GM18519 (cell line): ENCODE measurements around the gene UFD1.

Experiments used
- ATAC-seq: cut with Tn5 transposase; IDR thresholded peaks from one replicate; pipeline ENCODE4 v1.9.1; 2021; ENCODE audit warnings: mild to moderate bottlenecking, moderate library complexity; ENCODE audit not compliant: unreplicated experiment, low FRiP score

Gene UFD1

GRCh38 chr22:19473578-19473977 lies 5.4 kb downstream of the UFD1 start:
- ATAC-seq = no peak

- no peak for ATAC-seq
Measured at GRCh38 chr22:19472233-19472632, 6.8 kb downstream of the UFD1 start.

DNA sequence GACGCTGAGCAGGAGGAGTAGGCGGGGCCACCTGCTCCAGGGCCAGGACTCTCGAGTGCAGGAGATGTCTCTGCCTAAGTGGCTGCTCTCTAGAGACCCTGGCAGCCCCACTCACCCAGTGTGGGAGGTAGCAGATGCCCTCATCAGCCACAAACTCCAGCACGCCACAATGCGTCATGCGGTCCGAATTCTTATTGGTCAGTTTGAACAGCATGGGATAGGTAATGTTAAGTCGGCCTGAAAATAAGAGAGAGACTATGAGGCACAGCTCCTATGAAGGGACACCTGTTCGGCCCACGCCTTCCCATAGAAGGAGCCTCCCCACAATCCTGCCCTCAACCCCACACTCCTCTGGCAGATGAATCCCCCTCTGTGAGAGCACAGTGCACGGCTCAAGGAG lies 7.4 kb downstream of the UFD1 start:
- no peak for ATAC-seq

DNA sequence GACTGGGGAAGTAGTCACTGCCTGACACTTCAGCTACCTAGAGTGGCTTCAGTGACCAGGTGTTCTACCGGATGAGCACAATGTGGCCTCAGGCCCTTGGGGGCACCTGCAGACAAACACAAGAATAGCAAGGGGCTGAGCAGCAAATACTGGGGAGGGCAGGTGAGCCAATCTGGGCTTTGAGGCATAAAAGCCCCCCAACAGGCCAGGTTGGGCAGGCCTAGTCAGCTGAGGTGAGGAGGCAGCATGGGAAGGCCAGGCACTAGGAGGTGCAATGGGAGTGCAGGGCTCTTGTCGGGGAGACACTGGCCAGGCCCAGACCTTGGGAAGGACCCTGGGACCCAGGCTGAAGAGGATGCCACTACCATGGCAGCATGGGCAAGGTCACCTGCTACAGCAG lies 9.0 kb downstream of the UFD1 start:
- no peak for ATAC-seq

DNA sequence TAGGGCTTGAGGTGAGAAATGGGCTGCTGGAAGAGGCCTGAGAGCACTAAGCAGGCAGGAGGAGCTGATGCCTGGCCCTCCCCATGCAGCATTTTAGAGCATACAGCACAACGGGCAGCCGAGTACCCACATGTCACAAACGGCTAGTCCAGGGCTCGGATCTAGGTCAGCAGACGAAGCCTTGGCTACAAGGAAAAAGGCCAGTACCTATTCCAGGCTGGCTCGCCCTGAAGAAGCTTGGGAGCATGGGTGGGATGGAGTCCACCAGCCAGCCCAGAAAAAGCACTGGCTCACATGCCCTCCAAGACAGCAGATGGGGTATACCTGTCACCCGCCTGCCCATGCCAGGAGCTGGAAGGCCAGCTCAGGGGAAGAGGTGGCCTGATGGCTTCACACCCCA lies 9.6 kb downstream of the UFD1 start:
- ATAC-seq = no peak

- no peak for ATAC-seq
Measured at GRCh38 chr22:19467912-19468311, 11.1 kb downstream of the UFD1 start.

DNA sequence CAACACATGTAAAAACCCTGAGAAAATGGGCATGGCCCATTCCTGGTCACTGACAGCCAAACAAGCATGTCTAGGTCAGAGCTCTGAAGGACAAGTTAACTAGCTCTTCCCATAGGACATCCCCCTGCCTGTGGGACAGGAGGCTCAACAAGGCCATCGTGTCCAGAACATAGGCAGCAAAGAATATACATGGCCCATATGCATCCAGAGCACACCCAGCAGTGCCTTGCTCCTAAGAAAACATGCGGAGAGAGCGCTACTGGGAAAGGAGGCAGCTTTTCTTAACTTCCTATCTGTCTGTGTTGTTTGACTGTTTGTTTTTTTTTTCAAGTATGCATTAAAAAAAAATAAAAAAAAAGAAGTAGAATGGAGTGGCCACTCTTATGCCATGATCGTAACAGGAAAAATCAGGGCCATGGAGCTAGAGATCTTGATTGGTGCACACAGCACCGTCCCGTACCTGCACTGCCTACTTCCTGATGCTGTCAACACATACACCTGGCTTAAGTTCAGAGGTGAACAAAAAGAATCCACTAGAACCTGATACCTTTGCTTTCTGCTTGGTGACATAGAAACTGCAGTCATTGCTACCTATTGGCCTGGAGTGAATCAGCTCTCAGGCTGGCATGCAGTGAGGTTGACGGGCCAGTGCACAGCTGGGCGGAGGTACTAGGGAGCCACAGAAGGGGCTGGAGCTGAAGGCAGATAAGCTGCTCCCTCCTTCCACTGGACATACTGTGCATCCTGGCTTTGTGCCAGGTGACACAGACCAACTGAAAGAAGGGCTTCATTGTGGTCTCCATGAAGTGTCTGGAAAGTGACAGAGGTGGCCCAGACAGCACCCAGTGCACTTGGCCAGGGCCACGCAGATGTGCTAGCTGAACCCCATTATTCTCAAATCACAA lies 11.9 kb downstream of the UFD1 start:
- no peak for ATAC-seq

DNA sequence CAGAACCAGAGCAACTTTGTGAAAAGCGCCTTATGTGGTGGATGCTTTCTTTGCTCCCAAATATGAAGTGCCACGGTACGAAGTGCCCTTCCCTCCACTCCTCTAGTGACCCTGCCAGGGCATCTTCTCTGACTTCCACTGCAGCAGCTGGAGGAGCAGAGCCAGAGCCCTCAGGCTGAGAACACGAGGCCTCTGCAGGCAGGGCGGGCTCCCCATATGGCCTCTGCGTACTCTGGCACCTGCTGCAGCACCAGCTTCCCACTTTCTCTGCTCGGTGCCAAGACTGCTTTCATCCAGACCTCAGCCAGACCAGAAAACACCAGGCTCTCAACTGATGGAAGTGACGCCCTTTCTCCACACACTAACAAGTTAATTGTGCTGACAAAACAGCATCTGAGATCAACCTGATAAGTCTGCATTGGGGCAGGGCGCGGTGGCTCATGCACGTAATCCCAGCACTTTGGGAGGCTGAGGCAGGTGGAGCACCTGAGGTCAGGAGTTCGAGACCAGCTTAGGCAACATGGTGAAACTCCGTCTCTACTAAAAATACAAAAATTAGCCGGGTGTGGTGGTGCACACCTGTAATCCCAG lies 12.8 kb downstream of the UFD1 start:
- ATAC-seq = no peak

GRCh38 chr22:19464975-19465374 lies 14.0 kb downstream of the UFD1 start:
- ATAC-seq = no peak

- ATAC-seq = no peak
Measured at GRCh38 chr22:19464546-19464945, 14.4 kb downstream of the UFD1 start.

DNA sequence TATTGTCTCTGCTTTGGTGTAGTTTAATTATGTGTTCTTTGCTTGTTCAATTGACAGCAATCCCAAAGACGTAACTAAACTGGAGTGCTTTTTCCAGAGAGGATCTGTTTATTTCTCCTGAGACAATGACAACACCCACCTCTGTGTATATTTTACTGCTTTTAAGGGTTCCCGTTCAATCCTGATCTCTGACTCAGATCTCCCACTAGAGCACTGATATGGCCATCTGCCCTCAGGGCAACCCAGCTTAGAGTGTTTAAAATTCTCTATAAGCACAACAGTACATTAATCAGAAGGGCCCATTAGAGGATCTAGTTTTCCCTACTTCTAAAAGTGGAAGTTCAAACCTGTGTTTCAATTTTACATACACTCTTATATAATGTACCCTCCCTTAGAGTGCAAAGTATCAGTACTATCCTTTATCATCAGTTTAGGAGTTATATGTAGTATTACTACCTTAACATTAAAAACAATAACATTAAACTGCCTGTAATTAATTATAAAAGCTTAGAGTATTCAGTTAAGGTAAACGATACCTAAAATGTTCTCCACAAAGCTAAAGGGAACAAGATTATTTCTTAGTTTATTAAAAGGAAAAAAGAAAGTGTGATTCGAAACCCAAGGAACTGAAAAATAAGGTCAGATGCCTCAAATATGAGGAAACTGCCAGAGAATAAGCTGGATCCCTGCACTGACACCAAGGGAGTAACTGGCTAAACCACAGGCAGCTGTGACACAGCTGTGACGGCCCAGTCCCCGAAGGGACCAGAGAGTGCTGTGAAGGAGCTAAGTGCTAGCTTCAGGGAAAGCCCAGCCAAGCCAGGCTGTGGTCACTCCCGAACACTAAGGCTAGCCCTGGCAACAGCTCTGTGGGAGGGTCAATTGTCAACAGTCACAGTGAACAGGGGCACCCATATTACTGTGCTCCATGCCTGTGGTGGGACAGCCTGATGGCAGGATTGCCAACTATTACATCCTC lies 15.2 kb downstream of the UFD1 start:
- ATAC-seq = no peak

- ATAC-seq = no peak
Measured at GRCh38 chr22:19463008-19463407, 16.0 kb downstream of the UFD1 start.

GRCh38 chr22:19461506-19461905 lies 17.5 kb downstream of the UFD1 start:
- ATAC-seq = no peak

DNA sequence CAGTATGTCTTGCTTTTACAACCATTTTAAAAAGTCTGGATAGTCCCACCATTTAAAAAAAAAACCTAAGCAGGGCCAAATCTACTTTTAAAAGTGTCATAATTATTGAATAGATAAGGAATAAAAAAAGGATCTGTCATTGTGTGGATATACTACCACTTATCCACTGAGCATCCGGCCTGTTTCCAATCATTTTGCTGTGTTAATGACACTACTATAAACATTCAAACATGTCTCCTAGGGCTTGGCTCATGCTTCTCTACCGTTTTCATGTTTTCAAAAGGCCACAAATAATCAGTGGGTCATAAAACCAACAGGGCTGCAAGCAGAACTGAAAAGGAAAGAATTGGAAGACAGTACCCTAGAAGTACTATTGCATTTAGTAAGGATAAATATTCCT lies 19.0 kb downstream of the UFD1 start:
- ATAC-seq = no peak

- no peak for ATAC-seq
Measured at GRCh38 chr22:19457828-19458428, 21.1 kb downstream of the UFD1 start.

GRCh38 chr22:19456541-19456940 lies 22.5 kb downstream of the UFD1 start:
- no peak for ATAC-seq

DNA sequence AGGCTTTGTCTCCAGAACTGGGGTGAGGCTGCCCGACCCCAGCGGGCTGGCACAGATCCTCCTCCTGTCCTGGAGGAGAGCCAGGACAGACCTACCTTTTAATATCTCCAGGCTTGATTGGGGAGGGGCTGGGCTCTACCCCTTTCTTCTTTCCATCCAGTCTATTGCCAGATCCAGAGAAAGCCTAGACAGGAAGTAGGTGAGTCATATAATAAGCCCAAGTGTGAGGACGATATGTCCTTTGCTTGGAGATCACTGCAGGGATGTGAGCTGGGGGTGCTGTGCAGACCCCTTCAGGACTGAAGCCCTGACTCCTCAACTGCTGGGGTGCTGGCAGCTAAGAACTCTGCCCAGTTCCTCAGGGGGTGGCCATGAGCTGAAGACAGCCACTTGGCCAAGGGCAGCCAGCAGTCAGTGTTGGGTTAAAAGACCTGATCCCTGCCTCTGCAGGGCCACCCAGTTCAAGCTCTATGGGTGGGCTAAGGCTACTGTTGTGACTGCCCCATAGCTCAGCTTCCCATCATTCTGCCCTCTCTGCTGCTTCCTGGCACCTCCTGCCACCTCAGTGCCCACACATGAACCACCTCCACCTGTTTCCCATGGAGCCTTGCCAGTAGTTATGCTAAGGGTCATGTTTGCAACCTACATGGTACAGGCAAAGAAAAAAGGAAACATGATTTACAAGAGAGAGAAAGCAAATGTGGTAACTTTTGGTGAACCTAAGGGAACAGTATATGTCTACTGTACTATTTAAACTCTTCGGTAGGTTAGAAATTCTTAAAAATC lies 23.2 kb downstream of the UFD1 start:
- no peak for ATAC-seq

DNA sequence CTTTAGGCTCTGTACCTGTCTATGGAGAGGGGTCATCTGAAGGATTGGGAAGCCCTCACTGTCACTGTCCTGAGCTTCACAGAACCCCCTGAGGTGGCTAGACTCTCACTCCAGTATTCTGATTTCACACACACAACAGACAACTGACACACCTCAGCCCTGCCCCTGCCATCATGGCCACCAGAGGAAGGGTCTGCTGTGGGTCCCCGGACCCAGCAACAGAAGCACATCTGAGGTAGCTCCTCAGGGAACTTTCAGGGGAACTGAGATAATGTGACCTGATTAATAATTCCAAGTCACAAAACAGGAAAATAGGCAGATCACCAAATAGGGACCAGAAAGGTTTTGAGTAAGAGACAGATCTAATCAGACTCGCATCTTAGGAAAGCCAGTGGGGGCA lies 24.0 kb downstream of the UFD1 start:
- ATAC-seq = no peak

DNA sequence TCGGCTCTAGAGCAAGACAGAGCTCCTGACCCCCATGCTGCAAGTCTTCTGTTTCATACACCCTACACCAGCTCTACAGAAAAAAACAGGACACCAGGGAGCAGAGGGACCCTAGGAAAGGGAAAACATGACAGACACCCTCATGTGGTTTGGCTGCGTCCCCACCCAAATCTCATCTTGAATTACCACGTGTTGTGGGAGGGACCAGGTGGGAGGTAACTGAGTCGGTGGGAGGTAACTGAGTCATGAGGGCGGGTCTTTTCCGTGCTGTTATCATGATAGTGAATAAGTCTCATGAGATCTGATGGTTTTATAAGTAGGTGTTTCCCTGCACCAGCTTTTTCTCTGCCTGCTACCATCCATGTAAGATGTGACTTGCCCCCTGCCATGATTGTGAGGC lies 24.8 kb downstream of the UFD1 start:
- no peak for ATAC-seq

GRCh38 chr22:19453718-19454117 lies 25.3 kb downstream of the UFD1 start:
- no peak for ATAC-seq
